NCI-H1048 (cell line): Measurements from ENCODE around the gene S100A16.
"Not testable (repeated sequence)": the region's sequence is repeated elsewhere in the genome, so short reads cannot be mapped to it uniquely, and the experiment has no call there.

Experiments used
- DNase-seq: peaks from one replicate; lab custom pipeline; 2025; lab: John Stamatoyannopoulos, UW

Gene S100A16

GRCh38 chr1:153615406-153615805 is 2.5 kb upstream of the S100A16 start:
- DNase-seq, result no peak

DNA sequence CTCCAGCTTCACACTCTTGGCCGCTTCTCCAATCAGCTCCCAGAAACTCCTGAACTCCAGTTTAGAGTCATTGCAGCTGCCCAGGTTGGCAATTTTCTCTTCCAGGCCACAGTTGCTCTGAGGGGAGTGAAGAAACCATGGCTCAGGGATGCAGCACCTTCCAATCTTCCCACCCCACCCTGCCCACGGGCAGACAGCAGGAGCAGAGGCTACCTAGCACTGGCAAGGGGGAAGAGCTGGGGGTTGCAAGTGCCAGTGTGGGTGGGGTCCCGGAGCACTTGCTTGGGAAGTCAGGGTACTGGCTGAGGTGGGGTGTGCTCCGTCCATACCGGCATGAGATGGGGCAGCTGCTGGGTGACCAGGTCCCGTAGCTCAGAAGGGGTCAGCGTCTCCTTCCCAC is 2.0 kb upstream of the S100A16 start:
- DNase-seq, result no peak

- DNase-seq, result no peak
Measured at GRCh38 chr1:153614189-153614900, 1.4 kb upstream of the S100A16 start.

- DNase-seq, result no peak
Measured at GRCh38 chr1:153613406-153613805, 469 bp upstream of the S100A16 start.

DNA sequence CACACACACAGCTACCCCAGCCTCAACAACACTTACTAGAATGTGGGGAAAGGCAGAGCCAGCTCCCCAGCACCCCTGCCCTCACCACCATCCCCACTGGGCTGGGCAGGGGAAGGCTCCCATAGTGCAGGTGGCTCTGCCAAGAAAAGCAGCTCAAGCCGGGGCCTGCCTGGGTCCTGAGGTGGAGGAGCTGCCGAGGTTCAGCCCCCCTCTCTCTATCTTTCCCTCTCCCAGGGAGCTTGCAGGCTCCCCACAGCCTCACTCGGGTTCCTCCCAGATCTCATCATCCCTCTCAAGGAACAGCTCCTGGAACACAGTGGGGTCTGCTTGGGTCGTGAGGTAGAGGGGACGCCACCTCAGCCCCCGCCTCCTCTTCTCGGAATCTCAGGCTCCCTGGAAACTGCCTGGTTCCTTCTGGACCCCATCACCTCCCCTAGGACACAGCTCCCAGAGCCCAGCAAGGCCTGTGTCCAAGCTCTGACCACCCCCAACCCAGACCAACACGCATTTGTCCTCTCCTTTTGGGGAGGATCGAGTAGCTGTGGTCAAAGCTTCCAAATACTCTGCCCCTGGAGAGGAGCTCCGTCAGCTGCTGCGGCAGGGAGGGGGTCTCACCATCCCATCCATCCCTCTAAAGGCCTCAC is 704 bp downstream of the S100A16 start:
- no peak for DNase-seq

DNA sequence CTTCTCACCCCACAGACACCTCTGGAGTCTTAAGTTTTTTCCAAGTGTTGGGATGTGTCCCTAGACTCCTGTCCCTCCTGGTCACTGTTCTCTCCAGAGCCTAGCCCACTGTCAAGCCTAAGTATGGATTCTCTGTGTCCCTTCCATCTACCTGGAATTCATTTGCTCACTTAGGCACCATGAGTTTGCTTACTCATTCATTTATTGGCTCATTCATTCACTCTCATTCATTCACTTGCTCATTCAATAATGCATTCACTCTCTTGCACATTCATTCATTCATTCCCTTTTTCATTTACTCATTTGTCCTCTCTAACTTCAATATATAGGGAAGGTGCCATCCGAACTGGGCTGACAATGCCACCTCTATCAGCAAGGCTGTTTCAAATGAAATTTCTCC is 1.6 kb downstream of the S100A16 start:
- no peak for DNase-seq

- DNase-seq, result no peak
Measured at GRCh38 chr1:153610811-153611301, 2.1 kb downstream of the S100A16 start.

DNA sequence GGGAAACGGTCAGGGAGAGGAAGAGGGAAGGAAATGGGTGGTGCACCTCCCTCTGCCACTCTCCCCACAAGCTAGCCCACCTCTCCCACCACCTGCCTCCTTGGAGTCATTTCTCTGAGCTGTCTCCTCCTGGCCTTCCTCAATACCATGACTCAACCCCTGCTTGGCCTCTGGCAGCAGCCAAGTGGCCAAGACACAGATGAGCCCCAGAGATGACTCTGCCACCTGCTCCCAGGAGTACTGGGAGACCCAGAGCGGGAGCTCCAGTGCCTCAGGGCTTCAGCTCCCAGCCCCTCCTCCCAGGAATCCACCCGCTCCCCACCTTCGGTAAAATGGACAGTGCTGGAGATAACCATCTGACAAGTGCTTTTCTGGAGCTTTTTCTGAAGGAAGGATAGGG is 2.6 kb downstream of the S100A16 start:
- DNase-seq, result no peak

DNA sequence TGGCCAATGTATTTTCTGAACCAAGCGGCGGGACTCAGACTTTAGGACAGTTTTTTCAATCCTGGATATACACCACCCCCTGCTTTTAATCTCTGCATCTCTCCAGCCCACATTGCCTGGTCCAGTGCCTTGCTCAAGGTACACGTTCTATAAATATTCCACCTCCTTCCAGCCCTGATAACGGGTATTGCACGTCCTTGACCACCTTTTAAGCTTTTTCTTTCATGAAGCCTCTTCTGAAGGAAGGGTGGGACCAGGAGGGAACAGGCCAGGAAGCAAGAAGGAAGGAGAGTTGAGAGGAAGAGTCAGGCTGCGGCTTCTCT is 3.4 kb downstream of the S100A16 start:
- no peak for DNase-seq

GRCh38 chr1:153608742-153609584 is 4.0 kb downstream of the S100A16 start:
- DNase-seq, result no peak

DNA sequence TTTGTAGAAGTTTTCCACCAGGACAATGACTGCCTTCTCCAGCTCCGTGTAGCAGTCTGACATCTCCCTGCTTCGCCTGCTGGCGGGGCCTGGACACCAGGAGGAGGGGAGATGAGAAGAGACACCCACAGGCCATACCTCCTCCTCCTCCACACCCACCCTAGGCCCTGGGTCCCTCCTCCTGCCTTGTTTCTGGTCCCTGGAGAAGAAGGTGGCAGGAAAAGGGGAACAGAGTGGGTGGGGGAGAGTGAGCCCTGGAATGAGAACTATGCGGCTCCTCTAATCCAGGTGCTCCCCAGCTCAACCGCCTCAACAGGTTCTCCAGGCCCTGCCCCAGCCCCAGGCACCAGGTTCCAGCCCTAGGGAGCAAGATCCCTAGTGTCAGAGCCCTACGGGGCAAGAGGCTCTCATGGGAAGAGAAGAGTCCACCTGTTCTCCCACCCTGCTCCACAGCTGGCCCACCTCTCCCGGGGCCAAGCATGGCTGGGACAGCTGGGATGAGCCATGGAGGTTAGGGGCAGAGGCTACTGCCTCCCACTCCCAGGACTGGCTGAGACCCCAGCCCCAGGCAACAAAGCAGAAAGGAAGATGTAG is 4.8 kb downstream of the S100A16 start:
- no peak for DNase-seq

DNA sequence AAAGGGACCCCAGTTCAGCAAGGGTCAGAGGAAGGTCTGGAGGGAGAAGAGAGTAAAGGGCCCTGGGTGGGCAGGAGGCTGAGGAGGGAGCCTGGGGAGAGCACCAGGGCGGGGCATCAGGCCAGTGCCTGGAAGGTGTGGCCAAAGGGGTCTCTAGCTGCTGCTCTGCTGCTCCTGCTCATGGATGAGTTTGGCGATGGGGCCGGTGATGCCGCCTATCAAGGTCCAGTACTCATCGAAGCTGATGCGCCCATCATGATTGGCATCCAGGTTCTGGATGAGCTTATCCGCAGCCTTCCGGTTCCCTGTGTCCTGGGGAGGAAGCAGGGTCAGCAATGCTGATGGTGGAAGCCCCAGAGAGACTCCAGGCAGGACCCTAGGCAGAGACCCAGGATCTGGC is 5.6 kb downstream of the S100A16 start:
- no peak for DNase-seq

- DNase-seq, result no peak
Measured at GRCh38 chr1:153606194-153606593, 6.7 kb downstream of the S100A16 start.

GRCh38 chr1:153602749-153603148 is 10.2 kb downstream of the S100A16 start:
- DNase-seq, result no peak

DNA sequence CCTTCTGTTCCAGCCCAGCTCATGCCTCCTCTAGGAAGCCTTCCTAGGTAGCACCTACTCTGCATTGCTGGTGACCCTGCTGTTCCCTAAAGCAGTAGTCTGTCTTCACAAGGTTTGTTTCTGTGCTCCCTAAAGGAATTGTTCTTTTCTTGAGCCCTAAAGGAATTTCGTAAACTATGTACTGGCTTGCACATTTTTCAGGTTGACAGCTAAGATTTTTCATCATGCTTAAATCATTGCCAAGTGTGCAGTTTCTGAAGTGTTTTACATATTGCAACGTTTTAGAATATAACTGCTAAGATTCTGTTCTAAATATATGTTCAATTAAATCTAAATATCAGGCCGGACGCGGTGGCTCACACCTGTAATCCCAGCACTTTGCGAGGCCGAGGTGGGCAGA is 13.1 kb downstream of the S100A16 start:
- no peak for DNase-seq

DNA sequence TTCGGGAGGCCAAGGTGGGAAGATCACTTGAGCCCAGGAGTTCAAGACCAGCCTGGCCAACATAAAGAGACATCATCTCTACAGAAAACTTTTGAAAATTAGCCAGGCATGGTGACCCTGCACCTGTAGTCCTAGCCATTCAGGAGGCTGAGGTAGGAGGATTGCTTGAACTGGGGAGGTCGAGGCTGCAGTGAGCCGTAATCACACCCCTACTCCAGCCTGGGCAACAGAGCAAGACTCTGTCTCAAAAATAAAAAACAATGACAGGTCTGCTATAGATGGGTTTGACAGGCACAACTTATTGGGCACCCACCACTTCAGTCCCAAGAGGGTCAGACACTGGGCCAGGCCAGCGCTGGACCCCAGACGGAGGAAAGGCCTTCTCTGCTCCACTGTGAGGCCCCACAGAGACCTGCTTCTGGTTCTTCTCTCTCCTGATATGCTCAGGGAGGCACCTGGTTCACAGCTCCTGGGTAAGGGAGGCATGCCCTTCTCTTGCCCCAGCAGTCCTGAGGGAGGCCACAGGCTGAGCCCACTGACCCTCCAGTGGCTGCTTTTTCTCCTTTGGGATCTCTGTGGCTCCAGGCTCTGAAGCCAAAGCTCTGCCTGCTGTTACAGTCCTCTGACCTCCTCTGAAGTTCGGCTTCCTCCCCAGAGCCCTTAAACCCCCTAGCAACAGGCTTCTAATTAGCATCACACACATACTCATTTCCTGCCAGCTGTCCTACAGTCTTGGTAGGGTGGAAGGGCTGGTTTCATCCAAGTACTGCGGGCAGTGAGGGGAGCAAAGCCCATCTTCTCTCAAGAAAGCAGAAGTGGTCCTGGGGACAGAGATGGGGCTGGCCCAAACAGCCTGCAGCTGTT is 14.4 kb downstream of the S100A16 start:
- no peak for DNase-seq

DNA sequence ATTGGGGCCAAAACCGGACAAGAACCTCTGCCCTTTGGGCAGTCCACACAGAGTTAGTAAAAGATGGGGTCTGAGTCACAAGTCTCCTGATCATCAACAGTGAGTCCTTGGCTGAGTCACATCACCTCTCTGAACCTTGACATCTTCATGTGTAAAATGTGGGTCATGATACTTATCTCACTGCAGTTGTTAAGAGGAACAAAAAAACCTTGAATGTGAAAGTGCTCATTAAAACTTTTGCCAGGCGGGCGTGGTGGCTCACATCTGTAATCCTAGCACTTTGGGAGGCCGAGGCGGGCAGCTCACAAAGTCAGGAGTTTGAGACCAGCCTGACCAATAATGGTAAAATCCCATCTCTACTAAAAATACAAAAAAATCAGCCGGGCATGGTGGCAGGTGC is 15.7 kb downstream of the S100A16 start:
- DNase-seq, result no peak

DNA sequence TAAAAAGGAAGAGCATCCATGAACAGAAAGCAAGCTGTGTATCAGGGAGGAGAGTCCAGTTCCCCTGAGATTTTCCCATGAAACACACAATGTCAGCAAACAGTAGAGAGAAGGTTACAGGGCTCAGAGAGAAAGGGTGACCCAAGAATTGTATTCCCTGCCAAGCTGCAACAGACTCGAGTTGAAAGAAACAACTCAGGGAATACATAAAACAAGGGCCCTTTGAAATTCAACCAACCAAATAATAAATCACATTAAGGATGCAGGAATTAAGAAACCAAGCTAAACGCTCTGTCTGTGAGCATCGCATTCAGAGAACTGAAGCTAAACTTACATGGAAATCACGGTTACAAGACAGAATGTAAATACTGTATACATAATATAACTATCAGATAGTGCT is 20.2 kb downstream of the S100A16 start:
- DNase-seq, result no peak

DNA sequence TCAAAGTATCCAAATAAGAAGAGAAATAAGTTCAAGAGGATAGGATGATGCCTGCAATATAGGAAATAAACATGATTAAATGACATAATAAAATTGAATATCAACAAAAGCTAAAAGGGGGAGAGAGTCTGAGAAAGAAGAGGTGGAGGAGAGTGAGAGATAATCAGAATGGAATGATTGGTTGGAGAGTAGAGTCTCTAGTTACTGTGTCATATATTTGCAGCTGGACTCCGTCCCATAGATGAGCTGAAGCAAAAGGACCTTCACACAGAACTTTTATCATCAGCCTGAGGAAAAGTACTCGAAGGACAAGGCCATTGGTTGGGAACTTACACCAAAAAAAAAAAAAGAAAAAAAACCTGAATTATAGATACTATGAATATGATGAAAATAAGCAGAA is 24.5 kb downstream of the S100A16 start:
- no peak for DNase-seq

DNA sequence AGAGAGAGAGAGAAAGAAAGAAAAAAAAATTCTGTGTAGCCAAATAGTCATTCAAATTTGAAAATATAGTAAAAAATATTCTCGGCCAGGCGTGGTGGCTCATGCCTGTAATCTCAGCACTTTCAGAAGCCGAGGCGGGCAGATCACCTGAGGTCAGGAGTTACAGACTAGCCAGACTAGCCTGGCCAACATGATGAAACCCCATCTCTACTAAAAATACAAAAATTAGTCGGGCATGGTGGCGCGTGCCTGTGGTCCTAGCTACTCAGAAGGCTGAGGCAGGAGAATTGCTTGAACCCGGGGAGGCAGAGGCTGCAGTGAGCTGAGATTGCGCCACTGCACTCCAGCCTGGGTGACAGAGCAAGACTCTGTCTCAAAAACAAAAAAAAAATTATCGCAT is 24.9 kb downstream of the S100A16 start:
- DNase-seq, result not testable (repeated sequence)

DNA sequence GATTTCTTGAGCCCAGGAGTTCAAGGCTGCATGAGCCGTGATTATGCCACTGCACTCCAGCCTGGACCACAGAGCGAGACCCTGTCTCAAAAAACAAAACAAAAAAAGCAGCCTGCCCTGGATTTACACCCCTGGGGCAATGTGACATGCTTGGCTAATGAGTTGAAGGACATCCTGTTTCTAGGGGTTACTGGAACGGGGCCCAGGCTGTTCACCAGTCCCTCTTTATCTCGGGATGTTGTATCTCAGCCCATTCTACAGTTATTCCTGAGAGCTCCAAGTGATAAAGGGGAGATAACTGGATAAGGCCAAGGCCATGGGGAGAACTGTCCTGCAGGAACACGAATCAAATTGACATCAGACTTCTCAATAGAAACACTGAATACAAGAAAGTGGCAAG is 25.6 kb downstream of the S100A16 start:
- DNase-seq, result no peak

DNA sequence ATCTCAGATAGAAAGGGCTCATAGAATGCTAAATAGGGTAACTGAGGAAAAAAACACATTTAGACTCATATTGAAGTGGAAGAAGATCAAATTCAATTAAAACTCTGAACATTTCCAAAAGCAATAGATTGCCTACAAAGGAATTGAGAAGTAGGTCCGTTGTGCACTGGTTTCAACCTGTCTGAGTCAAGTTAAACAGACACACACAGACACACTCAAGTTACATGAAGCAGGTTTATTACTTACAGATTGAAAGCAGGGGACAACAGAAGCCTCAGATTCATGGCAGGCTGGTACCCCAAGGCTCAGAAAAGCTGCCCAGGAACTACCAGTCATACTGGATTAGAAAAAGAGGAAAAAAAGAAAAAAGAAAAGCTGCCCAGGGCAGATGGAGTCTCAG is 26.6 kb downstream of the S100A16 start:
- no peak for DNase-seq
